GM23248 (cell line): ENCODE data around the gene NISCH. TPM values are rescaled to one million over a fixed set of nuclear protein-coding genes. Genes with fewer than 3 reads are reported as not detected.

Source experiments
- DNase-seq: peaks from one replicate; pipeline ENCODE4 v3.0.0-alpha.2; 2015
- H2AFZ ChIP-seq: fragments of 200-600 bp; sonication (generic); 2 replicates; pipeline ENCODE4 v1.6.1; 2016; ENCODE audit warnings: antibody characterized with exemption
- H3F3A ChIP-seq: fragments of 200-600 bp; sonication (generic); 2 replicates; pipeline ENCODE4 v1.6.1; 2016; ENCODE audit warnings: mild to moderate bottlenecking, antibody characterized with exemption, mixed run types; ENCODE audit not compliant: insufficient read depth
- H3K27ac ChIP-seq: fragments of 200-600 bp; sonication (generic); 2 replicates; pipeline ENCODE4 v1.5.1; 2016; ENCODE audit warnings: mild to moderate bottlenecking
- H3K27me3 ChIP-seq: fragments of 200-600 bp; sonication (generic); replicated peaks from 2 replicates; pipeline ENCODE4 v1.6.1; 2016; ENCODE audit warnings: mild to moderate bottlenecking; ENCODE audit not compliant: insufficient read depth
- H3K36me3 ChIP-seq: fragments of 200-600 bp; sonication (generic); 2 replicates; pipeline ENCODE4 v1.6.1; 2016; ENCODE audit warnings: low read depth, mild to moderate bottlenecking
- H3K4me1 ChIP-seq: fragments of 200-600 bp; sonication (generic); 2 replicates; pipeline ENCODE4 v1.6.1; 2016; ENCODE audit warnings: mild to moderate bottlenecking; ENCODE audit not compliant: insufficient read depth
- H3K4me2 ChIP-seq: fragments of 200-600 bp; sonication (generic); one replicate; pipeline ENCODE4 v1.6.1; 2016; ENCODE audit warnings: mild to moderate bottlenecking; ENCODE audit not compliant: unreplicated experiment
- H3K4me3 ChIP-seq: fragments of 200-600 bp; sonication (generic); 2 replicates; pipeline ENCODE4 v1.5.1; 2016; ENCODE audit warnings: mild to moderate bottlenecking
- H3K79me2 ChIP-seq: fragments of 200-600 bp; sonication (generic); 2 replicates; pipeline ENCODE4 v1.6.1; 2016; ENCODE audit warnings: mild to moderate bottlenecking; ENCODE audit not compliant: insufficient read depth
- H3K9ac ChIP-seq: fragments of 200-600 bp; sonication (generic); 2 replicates; pipeline ENCODE4 v1.6.1; 2016; ENCODE audit warnings: mild to moderate bottlenecking
- H3K9me2 ChIP-seq: fragments of 200-600 bp; sonication (generic); 2 replicates; pipeline ENCODE4 v1.6.1; 2016; ENCODE audit warnings: mixed run types, mild to moderate bottlenecking, moderate library complexity; ENCODE audit not compliant: insufficient read depth
- H3K9me3 ChIP-seq: fragments of 200-600 bp; sonication (generic); one replicate; pipeline ENCODE4 v1.6.1; 2017; ENCODE audit warnings: low read depth
- H4K20me1 ChIP-seq: fragments of 200-600 bp; sonication (generic); 2 replicates; pipeline ENCODE4 v1.6.0; 2016; ENCODE audit not compliant: insufficient read depth
- EZH2 ChIP-seq: fragments of 200-600 bp; sonication (generic); IDR thresholded peaks from 2 replicates; pipeline ENCODE4 v1.6.1; 2018; ENCODE audit warnings: antibody characterized with exemption, mild to moderate bottlenecking; ENCODE audit not compliant: insufficient read depth, poor library complexity, severe bottlenecking
- EZH2phosphoT487 ChIP-seq: fragments of 200-600 bp; sonication (generic); IDR thresholded peaks from 2 replicates; pipeline ENCODE4 v1.6.1; 2018; ENCODE audit warnings: antibody characterized with exemption, moderate library complexity, mild to moderate bottlenecking, low read depth; ENCODE audit not compliant: insufficient read depth
- WGBS, 2 experiments: methylation state at CpG; one replicate each; pipeline ENCODE4 v1.1.6; 2015 to 2017; ENCODE audit warnings: low lambda C conversion rate in 2 of 2, low coverage in 1 of 2; ENCODE audit errors: missing lambda C conversion rate in 2 of 2; 5-methylcytosine and 5-hydroxymethylcytosine counted together
- in situ Hi-C: fragments of 300-500 bp; cut with MboI; formaldehyde crosslinking; loops from 2 replicates; pipeline ENCODE4 v1.15.0; 2020
- polyA plus RNA-seq: library from polyadenylated mRNA; unstranded; fragments of >200 nt; fragmentation: Nextera tagmentation; extraction: Ambion mirVana; gene quantifications from 2 replicates; pipeline ENCODE4 v1.2.1, GENCODE V29; 2016
- total RNA-seq: library from RNA; depleted of rRNA; stranded (reverse); fragments of >200 nt; shearing (Covaris generic); gene quantifications from 2 replicates; pipeline ENCODE4 v1.2.3, GENCODE V29; 2014

NISCH gene
- total and polyA plus RNA-seq, 2 experiments from 2014 or later, result 32.8 to 53.7 TPM

- WGBS, 2 experiments, result 84 to 86% methylated on average over 14 of the region's 14 CpGs
- Histone ChIP-seq H3K4me3 (no peak overlapping the region), H3F3A (peaks cover 9% of the 10 kb centered on the region; the same call in 1 of the 2 replicates), H2AFZ (no peak overlapping the region), H3K27ac (no peak overlapping the region), H3K27me3 (no peaks in the 10 kb centered on the region), H3K79me2 (peaks cover 32% of the 10 kb centered on the region), H3K4me1 (peaks cover 15% of the 10 kb centered on the region), H3K4me2 (no peak overlapping the region), H4K20me1 (no peaks in the 10 kb centered on the region), H3K9me2 (no peaks in the 10 kb centered on the region), H3K9ac (no peak overlapping the region), H3K36me3 (peaks cover 55% of the 10 kb centered on the region; the same call in 1 of the 2 replicates), H3K9me3 (no peaks in the 10 kb centered on the region)
- in situ Hi-C loops, result no loop called here
- DNase-seq, result no peak
- no peak for TF ChIP-seq EZH2
- no peak for TF ChIP-seq EZH2phosphoT487
Measured at GRCh38 chr3:52472239-52473000, 17.0 kb downstream of the NISCH start.

- Histone ChIP-seq H3K27me3 (no peaks in the 10 kb centered on the region), H4K20me1 (no peaks in the 10 kb centered on the region), H3K79me2 (peaks cover 28% of the 10 kb centered on the region), H3K4me1 (peaks cover 11% of the 10 kb centered on the region), H3K9me3 (no peaks in the 10 kb centered on the region), H2AFZ (no peak overlapping the region), H3F3A (peaks cover 8% of the 10 kb centered on the region; the same call in 1 of the 2 replicates), H3K4me2 (no peak overlapping the region), H3K9ac (no peak overlapping the region), H3K9me2 (no peaks in the 10 kb centered on the region), H3K36me3 (peaks cover 59% of the 10 kb centered on the region; the same call in 1 of the 2 replicates), H3K4me3 (no peak overlapping the region), H3K27ac (no peak overlapping the region)
- in situ Hi-C loops, result no loop called here
- 90 to 100% methylated on average over 5 of the region's 5 CpGs for WGBS, 2 experiments
- TF ChIP-seq EZH2phosphoT487, result no peak
- TF ChIP-seq EZH2, result no peak
- no peak for DNase-seq
Measured at GRCh38 chr3:52473026-52473425, 17.6 kb downstream of the NISCH start.

GRCh38 chr3:52477076-52477795 is 21.8 kb downstream of the NISCH start:
- H3K79me2 ChIP-seq, result no peaks in the 10 kb centered on the region
- H3F3A ChIP-seq, result peaks cover 1% of the 10 kb centered on the region; the same call in 1 of the 2 replicates
- H3K9me3 ChIP-seq, result no peaks in the 10 kb centered on the region
- in situ Hi-C loops, result no loop called here
- H3K36me3 ChIP-seq, result peaks cover 62% of the 10 kb centered on the region; the same call in 1 of the 2 replicates
- no peak for DNase-seq
- H3K9me2 ChIP-seq, result no peaks in the 10 kb centered on the region
- no peak overlapping the region for H3K27ac ChIP-seq
- no peaks in the 10 kb centered on the region for H3K27me3 ChIP-seq
- 94 to 95% methylated on average over 16 of the region's 16 CpGs for WGBS, 2 experiments
- no peak overlapping the region for H2AFZ ChIP-seq
- H3K4me3 ChIP-seq, result no peak overlapping the region
- TF ChIP-seq EZH2, result no peak
- TF ChIP-seq EZH2phosphoT487, result no peak
- no peak overlapping the region for H3K9ac ChIP-seq
- H3K4me2 ChIP-seq, result no peak overlapping the region
- H4K20me1 ChIP-seq, result no peaks in the 10 kb centered on the region
- no peaks in the 10 kb centered on the region for H3K4me1 ChIP-seq

GRCh38 chr3:52477796-52478095 is 22.3 kb downstream of the NISCH start:
- TF ChIP-seq EZH2phosphoT487 (no peak), EZH2 (no peak)
- Histone ChIP-seq H3K27me3 (no peaks in the 10 kb centered on the region), H3K36me3 (peaks cover 57% of the 10 kb centered on the region; the same call in 1 of the 2 replicates), H2AFZ (no peak overlapping the region), H3K9me3 (no peaks in the 10 kb centered on the region), H3K9ac (no peak overlapping the region), H3K27ac (no peak overlapping the region), H3K79me2 (no peaks in the 10 kb centered on the region), H3K4me1 (no peaks in the 10 kb centered on the region), H3K4me3 (no peak overlapping the region), H3K9me2 (no peaks in the 10 kb centered on the region), H3K4me2 (no peak overlapping the region), H3F3A (peaks cover 6% of the 10 kb centered on the region), H4K20me1 (no peaks in the 10 kb centered on the region)
- WGBS, 2 experiments, result 89 to 96% methylated on average over 6 of the region's 6 CpGs
- DNase-seq, result no peak
- in situ Hi-C loops, result no loop called here
